HG03103 (cell line): ENCODE measurements around the gene MAPKBP1.

ENCODE experiments used
- ATAC-seq: cut with Tn5 transposase; IDR thresholded peaks from one replicate; pipeline ENCODE4 v1.9.1; 2021; ENCODE audit warnings: low read depth; ENCODE audit not compliant: unreplicated experiment

The MAPKBP1 gene

DNA sequence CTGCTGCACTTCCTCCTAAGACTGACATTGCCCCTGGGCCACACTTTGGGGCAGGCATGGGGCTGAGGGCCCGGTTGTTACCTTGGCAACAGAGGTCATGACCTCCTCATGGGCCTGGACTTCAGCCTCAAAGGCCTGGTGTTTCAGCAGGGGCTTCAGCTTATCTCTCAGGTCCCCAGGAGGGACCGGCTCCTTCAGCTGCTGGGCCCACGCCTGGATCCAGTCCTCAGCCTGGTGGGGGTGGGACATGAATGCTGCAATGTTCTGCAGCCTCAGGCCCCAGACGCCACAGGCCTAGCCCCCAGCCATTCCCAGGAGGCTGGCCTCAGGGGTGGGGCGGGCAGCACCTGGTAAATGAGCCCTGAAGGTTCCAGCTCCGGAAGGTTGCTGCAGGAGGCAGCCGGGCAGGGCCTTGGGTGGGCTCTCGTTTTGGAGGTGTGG is 92.0 kb downstream of the MAPKBP1 start:
- no peak for ATAC-seq

DNA sequence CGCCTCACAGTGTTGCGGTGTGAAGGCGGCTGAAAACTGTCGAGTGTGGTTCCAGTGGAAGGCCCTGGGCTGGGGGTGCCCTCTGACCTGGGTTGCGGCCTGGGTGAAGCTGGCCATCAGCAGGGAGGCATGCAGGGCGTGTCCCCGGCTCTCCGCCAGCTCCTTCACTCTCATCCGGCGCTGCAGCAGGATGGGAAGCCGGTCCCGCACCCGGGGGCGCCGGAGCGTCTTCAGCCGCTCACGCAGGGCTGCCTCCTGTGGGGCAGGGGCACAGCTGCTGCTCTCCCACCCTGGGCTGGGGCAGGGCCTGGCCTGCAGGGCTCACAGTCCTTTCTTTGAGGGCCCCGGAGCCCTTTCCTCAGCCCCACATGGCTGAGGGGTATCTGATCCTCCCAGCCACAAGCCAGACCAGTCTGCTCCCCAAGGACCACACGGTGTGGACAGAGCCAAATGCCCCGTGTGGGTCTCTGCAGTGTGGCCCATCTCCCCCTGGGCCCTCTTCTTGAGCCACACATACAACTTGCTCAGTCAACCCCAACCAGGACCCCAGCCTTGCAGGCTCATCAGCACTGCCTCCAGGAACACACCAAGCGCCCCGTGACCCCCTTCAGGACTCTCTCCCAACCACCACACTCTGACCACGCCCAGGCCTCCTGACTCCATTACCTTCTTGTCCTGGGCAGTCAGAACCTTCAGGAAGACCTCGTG is 92.7 kb downstream of the MAPKBP1 start:
- ATAC-seq = no peak

- no peak for ATAC-seq
These were observed 94.0 kb downstream of the MAPKBP1 start for GRCh38 chr15:41868321-41868720.

- ATAC-seq = no peak
These were observed 95.7 kb downstream of the MAPKBP1 start for GRCh38 chr15:41869770-41870688.

DNA sequence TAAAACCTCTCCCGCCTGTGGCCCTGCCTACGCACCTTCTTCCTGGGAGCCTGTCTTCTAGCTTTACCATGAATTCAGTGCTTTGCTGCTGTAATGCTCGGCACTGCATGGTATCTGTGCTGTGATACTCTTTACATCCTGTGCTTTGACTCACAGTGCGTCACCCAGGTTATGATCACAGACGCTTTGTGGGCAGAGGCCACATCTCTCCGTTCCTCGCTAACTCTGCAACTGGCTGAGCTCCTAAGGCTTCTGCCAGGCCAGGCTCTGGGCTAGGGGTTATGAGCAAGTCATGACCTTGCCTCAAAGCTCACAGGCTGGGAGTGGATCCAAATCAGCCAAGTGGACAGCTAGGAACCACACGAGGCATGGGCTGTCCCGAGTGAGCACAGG is 96.4 kb downstream of the MAPKBP1 start:
- no peak for ATAC-seq

GRCh38 chr15:41871175-41871905 is 97.1 kb downstream of the MAPKBP1 start:
- ATAC-seq = no peak

DNA sequence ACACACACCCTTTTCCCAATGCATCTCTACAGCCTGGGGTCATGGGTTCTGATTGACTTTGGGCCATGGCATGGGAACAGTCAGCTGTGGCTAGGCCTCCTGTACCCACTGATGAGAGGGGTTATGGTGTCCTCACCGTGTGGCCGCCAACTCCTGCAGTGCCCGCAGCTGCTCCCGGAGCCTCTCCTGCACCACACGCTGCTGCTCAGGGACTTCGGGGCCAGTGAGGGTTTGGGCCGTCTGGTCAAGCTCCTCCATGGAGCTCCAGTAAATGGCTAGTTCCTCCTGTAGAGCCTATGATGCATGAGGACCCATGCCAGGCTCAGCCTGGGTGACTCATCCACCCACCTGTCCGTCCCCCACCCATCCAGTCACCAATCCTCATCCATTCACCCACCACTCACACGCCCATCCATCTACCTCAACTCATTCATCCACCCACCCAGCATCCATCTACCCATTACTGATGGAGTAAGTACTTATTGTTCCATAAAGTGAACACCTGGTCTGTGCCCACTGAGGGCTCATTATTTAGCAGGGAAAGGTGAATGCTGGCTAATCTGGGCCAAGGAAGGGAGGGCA is 98.0 kb downstream of the MAPKBP1 start:
- ATAC-seq = no peak

- ATAC-seq = no peak
These were observed 99.4 kb downstream of the MAPKBP1 start for GRCh38 chr15:41873711-41874110.

DNA sequence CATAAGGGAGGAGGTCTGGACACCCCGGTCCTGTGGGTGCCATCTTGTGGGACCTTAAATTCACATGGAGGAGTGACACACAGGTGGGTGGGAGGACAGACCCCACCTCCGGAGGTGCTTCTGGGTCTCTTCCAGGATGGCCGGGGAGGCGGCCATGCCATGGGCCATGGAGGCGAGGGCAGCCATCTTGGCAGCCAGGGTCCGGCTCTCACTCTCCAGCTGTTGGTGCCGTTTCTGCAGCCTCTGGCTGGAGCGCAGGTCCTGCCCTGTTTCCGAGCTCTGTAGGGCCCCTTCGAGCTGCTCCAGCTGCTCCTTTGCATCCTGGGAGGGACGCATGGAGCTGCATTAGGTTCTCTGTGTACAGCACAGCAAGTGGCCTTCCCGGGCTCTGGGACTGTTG is 100.5 kb downstream of the MAPKBP1 start:
- ATAC-seq = no peak

- no peak for ATAC-seq
These were observed 101.7 kb downstream of the MAPKBP1 start for GRCh38 chr15:41876007-41876406.

DNA sequence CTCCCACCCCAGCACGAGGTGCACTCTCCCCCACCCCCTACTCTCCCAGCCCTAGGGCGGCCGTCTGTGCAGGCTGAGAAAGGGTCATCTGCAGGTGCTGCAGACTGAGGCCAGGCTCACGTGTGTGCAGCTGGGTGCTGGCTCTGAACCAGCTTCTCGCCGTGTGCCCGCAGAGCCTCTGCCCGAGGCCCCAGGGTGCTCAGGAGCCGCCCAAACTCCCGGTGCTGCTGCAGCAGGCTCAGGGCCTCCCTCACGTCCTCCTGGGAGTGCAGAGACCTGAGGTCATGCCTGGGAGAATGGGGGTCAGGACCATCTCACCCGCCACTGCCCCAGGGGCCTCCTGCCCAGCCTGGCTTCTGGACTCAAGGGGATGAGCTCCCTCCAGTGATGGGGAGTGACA is 102.4 kb downstream of the MAPKBP1 start:
- ATAC-seq = no peak
